Stimulated activated CD4-positive, alpha-beta T cell treated with anti-CD3 and anti-CD28 coated beads, Interleukin-4, amount 100 ng/mL, for 1 hour (primary cell): ENCODE measurements around the gene C21orf58.

Source experiments
- DNase-seq: peaks from one replicate; pipeline ENCODE4 v3.0.0-alpha.2; 2020

Gene C21orf58

DNA sequence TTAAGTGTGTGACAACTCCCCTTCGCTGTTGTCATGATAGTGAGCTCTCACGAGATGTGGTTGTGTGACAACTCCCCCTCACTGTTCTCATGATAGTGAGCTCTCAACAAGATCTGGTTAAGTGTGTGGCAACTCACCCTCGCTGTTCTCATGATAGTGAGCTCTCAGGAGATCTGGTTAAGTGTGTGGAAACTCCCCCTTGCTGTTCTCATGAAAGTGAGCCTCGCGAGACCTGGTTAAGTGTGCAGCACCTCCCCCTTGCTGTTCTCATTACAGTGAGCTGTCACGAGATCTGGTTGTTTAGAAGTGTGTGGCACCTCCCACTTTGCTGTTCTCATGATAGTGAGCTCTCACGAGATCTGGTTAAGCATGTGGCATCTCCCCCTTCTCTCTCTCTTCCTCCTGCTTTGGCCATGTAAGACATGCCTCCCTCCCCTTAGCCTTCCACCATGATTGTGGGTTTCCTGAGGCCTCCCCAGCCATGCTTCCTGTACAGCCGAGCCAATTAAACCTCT, 70.0 kb downstream of the C21orf58 start:
- peak; percentile 36 for DNase-seq

DNA sequence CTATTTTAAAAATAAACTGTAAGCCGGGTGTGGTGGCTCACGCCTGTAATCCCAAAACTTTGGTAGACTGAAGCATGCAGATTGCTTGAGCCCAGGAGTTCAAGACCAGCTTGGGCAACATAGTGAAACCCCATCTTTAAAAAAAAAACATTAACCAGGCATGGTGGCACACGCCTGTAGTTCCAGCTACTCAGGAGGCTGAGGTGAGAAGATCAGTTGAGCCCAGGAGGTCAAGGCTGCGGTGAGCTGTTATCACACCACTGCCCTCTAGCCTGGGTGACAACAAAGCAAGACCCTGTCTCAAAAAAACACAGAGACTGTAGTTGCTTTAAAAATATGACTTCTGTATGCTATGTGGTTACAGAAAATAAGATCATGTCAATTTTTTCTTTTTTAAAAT, 70.8 kb downstream of the C21orf58 start:
- DNase-seq: no peak
